GM18951 (cell line): ENCODE results near the gene RGS14.
"Not testable (repeated sequence)": the region's sequence is repeated elsewhere in the genome, so short reads cannot be mapped to it uniquely, and the experiment has no call there.

Experiments used
- POLR2A ChIP-seq: IDR thresholded peaks from 4 replicates; pipeline ENCODE4 v1.6.1; 2011; ENCODE audit warnings: mild to moderate bottlenecking; ENCODE audit not compliant: insufficient read length, insufficient read depth; ENCODE audit errors: extremely low read depth
- in situ Hi-C: fragments of 300-500 bp; cut with MboI; formaldehyde crosslinking; loops from one replicate; pipeline ENCODE4 v1.12.0; 2022; ENCODE audit warnings: low sequenced_read_pairs, mixed read lengths, inconsistent platforms; ENCODE audit not compliant: unreplicated experiment

RGS14 gene

GRCh38 chr5:177359860-177360259, 2.1 kb downstream of the RGS14 start:
- in situ Hi-C loops: no loop called here

GRCh38 chr5:177360740-177361139, 3.0 kb downstream of the RGS14 start:
- in situ Hi-C loops: not testable (repeated sequence)

More at GRCh38 chr5:177359860-177360259, 2.1 kb downstream of the RGS14 start:
- TF ChIP-seq POLR2A: no peak

- in situ Hi-C loops: no loop called here
- TF ChIP-seq POLR2A: no peak
Observed at GRCh38 chr5:177361418-177362291, 3.9 kb downstream of the RGS14 start.

- in situ Hi-C loops: no loop called here
- no peak for TF ChIP-seq POLR2A
Observed at GRCh38 chr5:177362292-177362609, 4.5 kb downstream of the RGS14 start.

GRCh38 chr5:177362610-177363507, 5.1 kb downstream of the RGS14 start:
- TF ChIP-seq POLR2A: no peak
- in situ Hi-C loops: no loop called here

GRCh38 chr5:177363565-177363964, 5.8 kb downstream of the RGS14 start:
- TF ChIP-seq POLR2A: no peak
- in situ Hi-C loops: no loop called here

GRCh38 chr5:177364159-177364962, 6.6 kb downstream of the RGS14 start:
- in situ Hi-C loops: no loop called here
- TF ChIP-seq POLR2A: no peak

GRCh38 chr5:177365845-177366527, 8.3 kb downstream of the RGS14 start:
- in situ Hi-C loops: no loop called here
- TF ChIP-seq POLR2A: no peak

- in situ Hi-C loops: no loop called here
- TF ChIP-seq POLR2A: no peak
Observed at GRCh38 chr5:177366528-177367322, 9.0 kb downstream of the RGS14 start.

- TF ChIP-seq POLR2A: no peak
- in situ Hi-C loops: no loop called here
Observed at GRCh38 chr5:177367323-177367848, 9.7 kb downstream of the RGS14 start.

- in situ Hi-C loops: no loop called here
Observed at GRCh38 chr5:177367981-177368868, 10.5 kb downstream of the RGS14 start.

More at GRCh38 chr5:177367981-177368868, 10.5 kb downstream of the RGS14 start:
- TF ChIP-seq POLR2A: no peak
